HepG2 (cell line): ENCODE measurements around the gene MFAP3L. TPM values are rescaled to one million over a fixed set of nuclear protein-coding genes. Genes with fewer than 3 reads are reported as not detected.

Source experiments
- ATAC-seq: fragments of 200-7000 bp; cut with Tn5 transposase; 3 replicates; pipeline ENCODE4 v1.9.1; 2020; ENCODE audit warnings: mild to moderate bottlenecking, moderate library complexity
- BruUV-seq: library from RNA; stranded (reverse); fragments of 400-500 nt; replicated peaks from 2 replicates; lab custom pipeline; 2021; lab: Mats Ljungman, UMichigan
- CTCF ChIA-PET: fragments of 300-600 bp; formaldehyde crosslinking; extraction: SDS; loops from one replicate; lab custom pipeline; 2021; ENCODE audit warnings: low total read pairs, inconsistent platforms, low intra/inter-chr PET ratio; lab: Yijun Ruan, JAX
- POLR2A ChIA-PET: fragments of 350-600 bp; sonication (Branson Sonifier 250); formaldehyde crosslinking; loops from one replicate; lab custom pipeline; 2020; ENCODE audit warnings: antibody characterized with exemption, inconsistent platforms; lab: Yijun Ruan, JAX
- DNase-seq: peaks from one replicate; pipeline ENCODE4 v3.0.0-alpha.2; 2015; ENCODE audit warnings: low spot score
- FAIRE-seq: peaks from 3 replicates; lab custom pipeline; 2011; peaks lifted over from hg19 to GRCh38; lab: Jason Lieb, UNC
- H2AFZ ChIP-seq: one replicate; pipeline ENCODE4 v1.6.1; 2011; ENCODE audit warnings: low read length, inconsistent platforms
- H3K27ac ChIP-seq: fragments of 300-600 bp; 3 replicates; pipeline ENCODE4 v1.8.0; 2011; ENCODE audit warnings: mixed run types, mild to moderate bottlenecking, mixed read lengths, low read length, inconsistent platforms; ENCODE audit not compliant: insufficient read depth; ENCODE audit errors: extremely low read length
- H3K27me3 ChIP-seq, 2 experiments: fragments of 200-600 bp in 1 of 2; 2 replicates in 1 of 2; 3 replicates in 1 of 2; pipeline versions ENCODE4 v1.6.0 to v1.8.0; 2011; ENCODE audit warnings: low read length in 2 of 2, mild to moderate bottlenecking in 2 of 2, moderate library complexity in 2 of 2, inconsistent platforms in 1 of 2; ENCODE audit not compliant: insufficient read depth in 2 of 2, control insufficient read depth in 1 of 2
- H3K36me3 ChIP-seq, 2 experiments: fragments of 200-600 bp in 1 of 2; replicated peaks in 1 of 2; 2 replicates in 1 of 2; 3 replicates in 1 of 2; pipeline versions ENCODE4 v1.5.1 to v1.8.0; 2011; ENCODE audit warnings: low read length in 2 of 2, inconsistent platforms in 1 of 2; ENCODE audit not compliant: insufficient read depth in 2 of 2, control insufficient read depth in 1 of 2
- H3K4me1 ChIP-seq: 2 replicates; pipeline ENCODE4 v1.5.1; 2012; ENCODE audit warnings: low read length, inconsistent platforms; ENCODE audit not compliant: insufficient read depth
- H3K4me2 ChIP-seq: 2 replicates; pipeline ENCODE4 v1.6.0; 2011; ENCODE audit warnings: low read depth, low read length, inconsistent platforms
- H3K4me3 ChIP-seq, 3 experiments: fragments of 200-600 bp in 1 of 3; sonication (generic), shearing (Covaris generic) in 1 of 3; replicated peaks in 1 of 3; 2 replicates each; pipeline ENCODE4 v1.5.1; 2011 to 2016; ENCODE audit warnings: low read length in 3 of 3, inconsistent platforms in 2 of 3, low read depth in 2 of 3, mild to moderate bottlenecking in 2 of 3, control low read depth in 1 of 3, mixed read lengths in 1 of 3; ENCODE audit not compliant: insufficient read depth in 1 of 3
- H3K79me2 ChIP-seq: one replicate; pipeline ENCODE4 v1.6.1; 2011; ENCODE audit warnings: low read length, inconsistent platforms; ENCODE audit not compliant: insufficient read depth
- H3K9ac ChIP-seq: 2 replicates; pipeline ENCODE4 v1.6.0; 2011; ENCODE audit warnings: mild to moderate bottlenecking, low read depth, low read length, inconsistent platforms; ENCODE audit not compliant: insufficient read depth
- H3K9me3 ChIP-seq: 2 replicates; pipeline ENCODE4 v1.5.1; 2012; ENCODE audit warnings: mild to moderate bottlenecking, low read length
- H4K20me1 ChIP-seq: 2 replicates; pipeline ENCODE4 v1.6.0; 2011; ENCODE audit warnings: inconsistent platforms, mild to moderate bottlenecking, low read length, moderate library complexity; ENCODE audit not compliant: insufficient read depth
- MYC ChIP-seq: sonication (generic); formaldehyde crosslinking; IDR thresholded peaks from 2 replicates; pipeline ENCODE4 v1.9.0; 2021; ENCODE audit warnings: missing genetic modification reagents, borderline replicate concordance
- NR2F2 ChIP-seq: IDR thresholded peaks from 2 replicates; pipeline ENCODE4 v1.6.1; 2012; ENCODE audit warnings: low read depth, inconsistent platforms, borderline replicate concordance
- SAFB2 ChIP-seq: sonication (generic); formaldehyde crosslinking; IDR thresholded peaks from 2 replicates; pipeline ENCODE4 v1.5.1; 2020; ENCODE audit warnings: missing genetic modification reagents, low read depth, mild to moderate bottlenecking, borderline replicate concordance
- ZNF160 ChIP-seq: sonication (generic); formaldehyde crosslinking; IDR thresholded peaks from 2 replicates; pipeline ENCODE4 v1.8.0; 2022; ENCODE audit warnings: mild to moderate bottlenecking, inconsistent platforms, missing genetic modification reagents
- ZNF235 ChIP-seq: sonication (generic); formaldehyde crosslinking; IDR thresholded peaks from 2 replicates; pipeline ENCODE4 v1.8.1; 2023; ENCODE audit warnings: mild to moderate bottlenecking, missing genetic modification reagents, borderline replicate concordance
- ZNF530 ChIP-seq: sonication (generic); formaldehyde crosslinking; IDR thresholded peaks from 2 replicates; pipeline ENCODE4 v1.5.0; 2020; ENCODE audit warnings: low read depth, mild to moderate bottlenecking, missing genetic modification reagents
- ZNF558 ChIP-seq: sonication (generic); formaldehyde crosslinking; IDR thresholded peaks from 2 replicates; pipeline ENCODE4 v1.9.0; 2022; ENCODE audit warnings: mild to moderate bottlenecking, missing genetic modification reagents, borderline replicate concordance
- ZNF747 ChIP-seq: sonication (generic); formaldehyde crosslinking; IDR thresholded peaks from 2 replicates; pipeline ENCODE4 v1.8.1; 2023; ENCODE audit warnings: missing genetic modification reagents, mild to moderate bottlenecking, borderline replicate concordance
- ZSCAN20 ChIP-seq: sonication (generic); formaldehyde crosslinking; IDR thresholded peaks from 2 replicates; pipeline ENCODE4 v1.4.0; 2020; ENCODE audit warnings: missing genetic modification reagents, mild to moderate bottlenecking, borderline replicate concordance
- WGBS: methylation state at CpG from one replicate; pipeline ENCODE4 v1.1.6; 2017; ENCODE audit warnings: low lambda C conversion rate; 5-methylcytosine and 5-hydroxymethylcytosine counted together
- in situ Hi-C: cut with HindIII; loops from 2 replicates; pipeline ENCODE4 v1.10.0; 2017; ENCODE audit warnings: low pct_unique_long_range_greater_than_20kb; ENCODE audit not compliant: extremely low pct_ligation_motif_present
- intact Hi-C: fragments of 100-400 bp; cut with micrococcal nuclease; formaldehyde crosslinking; loops from one replicate; pipeline ENCODE4 v1.10.0; 2022; ENCODE audit not compliant: unreplicated experiment
- polyA plus RNA-seq, 8 experiments: library from polyadenylated mRNA; depleted of rRNA in 3 of 8; stranded (reverse) in 7 of 8; unstranded in 1 of 8; fragments of >200 nt; fragmentation: Illumina TruSeq in 4 of 8; extraction: Trizol in 4 of 8; gene quantifications; 2 replicates each; pipeline versions ENCODE4 v1.2.1 to v1.2.3, GENCODE V29; 2011 to 2016; ENCODE audit warnings: low read depth in 4 of 8, missing spikeins in 1 of 8, mixed read lengths in 1 of 8; ENCODE audit not compliant: insufficient read depth in 1 of 8
- total RNA-seq, 5 experiments: library from RNA; depleted of rRNA; stranded (reverse); fragments of >200 nt; fragmentation: Illumina TruSeq; extraction: Trizol; gene quantifications; 2 replicates each; pipeline ENCODE4 v1.2.3, GENCODE V29; 2016; ENCODE audit warnings: low read depth in 1 of 5
- TF ChIP-seq, protein P1 (sequence below): sonication (generic); formaldehyde crosslinking; IDR thresholded peaks from 2 replicates; pipeline ENCODE4 v1.8.1; 2023; ENCODE audit warnings: mild to moderate bottlenecking, missing genetic modification reagents, borderline replicate concordance
- TF ChIP-seq, protein P2 (sequence below): sonication (generic); formaldehyde crosslinking; IDR thresholded peaks from 2 replicates; pipeline ENCODE4 v1.4.0; 2020; ENCODE audit warnings: missing genetic modification reagents
- TF ChIP-seq, protein P3 (sequence below): IDR thresholded peaks from 2 replicates; pipeline ENCODE4 v1.6.1; 2018; ENCODE audit warnings: missing genetic modification reagents, mild to moderate bottlenecking, missing compliant biosample characterization
- TF ChIP-seq, protein P4 (sequence below), 2 experiments: sonication (generic) in 1 of 2; formaldehyde crosslinking in 1 of 2; IDR thresholded peaks; 2 replicates each; pipeline versions ENCODE4 v1.5.1 to v1.6.1; 2011 to 2020; ENCODE audit warnings: borderline replicate concordance in 1 of 2, low read depth in 1 of 2, low read length in 1 of 2, mild to moderate bottlenecking in 1 of 2, missing genetic modification reagents in 1 of 2, moderate library complexity in 1 of 2
- TF ChIP-seq, protein P5 (sequence below): sonication (generic); formaldehyde crosslinking; IDR thresholded peaks from 2 replicates; pipeline ENCODE4 v1.5.0; 2020; ENCODE audit warnings: missing genetic modification reagents, mild to moderate bottlenecking, borderline replicate concordance

The MFAP3L gene
- total and polyA plus RNA-seq, 2 of the 13 experiments (the other 11 are each of a cell fraction or from before 2014, with no cell fraction given), result 1.5 to 3.6 TPM

DNA sequence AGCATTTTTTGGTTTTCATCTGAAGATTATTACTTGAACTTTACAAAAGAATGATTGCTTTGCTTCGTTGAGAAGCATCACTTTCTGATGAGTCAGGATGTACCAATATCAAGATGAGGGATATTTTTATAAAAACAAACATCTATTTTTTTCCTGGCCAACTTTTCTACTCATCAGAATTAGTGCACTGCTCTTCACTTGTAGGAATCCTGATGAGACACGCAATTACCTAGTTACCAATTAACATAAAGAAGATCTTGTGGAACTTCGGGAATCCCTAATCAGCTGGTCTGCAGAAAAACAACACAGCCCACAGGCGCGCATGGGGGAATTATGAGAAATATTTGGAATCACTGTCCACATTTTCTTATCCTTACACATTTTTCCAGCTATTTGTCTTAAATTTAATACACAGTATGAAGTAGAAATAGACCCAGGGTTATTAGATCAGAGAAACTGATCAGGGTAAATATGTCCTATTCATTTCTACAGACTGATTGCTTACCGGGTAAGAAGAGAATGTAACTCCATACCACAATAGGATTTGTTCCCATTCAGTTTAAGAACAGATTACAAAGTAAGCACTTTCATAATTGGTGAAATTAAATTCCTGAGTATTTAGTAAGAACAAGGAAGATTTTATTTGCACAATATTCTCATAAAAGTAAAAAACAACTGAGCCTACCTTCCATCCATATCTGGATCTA lies 50.9 kb downstream of the MFAP3L start (continued):
- TF ChIP-seq ZNF235 (CRISPR knock-in tag) (no peak), ZNF530 (CRISPR knock-in tag) (no peak), MYC (CRISPR knock-in tag) (no peak), NR2F2 (no peak), ZSCAN20 (CRISPR knock-in tag) (no peak)
- TF ChIP-seq, protein P1, sequence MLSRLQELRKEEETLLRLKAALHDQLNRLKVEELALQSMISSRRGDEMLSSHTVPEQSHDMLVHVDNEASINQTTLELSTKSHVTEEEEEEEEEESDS (CRISPR knock-in tag), result no peak
- TF ChIP-seq, protein P2, sequence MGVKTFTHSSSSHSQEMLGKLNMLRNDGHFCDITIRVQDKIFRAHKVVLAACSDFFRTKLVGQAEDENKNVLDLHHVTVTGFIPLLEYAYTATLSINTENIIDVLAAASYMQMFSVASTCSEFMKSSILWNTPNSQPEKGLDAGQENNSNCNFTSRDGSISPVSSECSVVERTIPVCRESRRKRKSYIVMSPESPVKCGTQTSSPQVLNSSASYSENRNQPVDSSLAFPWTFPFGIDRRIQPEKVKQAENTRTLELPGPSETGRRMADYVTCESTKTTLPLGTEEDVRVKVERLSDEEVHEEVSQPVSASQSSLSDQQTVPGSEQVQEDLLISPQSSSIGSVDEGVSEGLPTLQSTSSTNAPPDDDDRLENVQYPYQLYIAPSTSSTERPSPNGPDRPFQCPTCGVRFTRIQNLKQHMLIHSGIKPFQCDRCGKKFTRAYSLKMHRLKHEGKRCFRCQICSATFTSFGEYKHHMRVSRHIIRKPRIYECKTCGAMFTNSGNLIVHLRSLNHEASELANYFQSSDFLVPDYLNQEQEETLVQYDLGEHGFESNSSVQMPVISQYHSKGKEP (CRISPR knock-in tag), result no peak
- TF ChIP-seq, protein P3, sequence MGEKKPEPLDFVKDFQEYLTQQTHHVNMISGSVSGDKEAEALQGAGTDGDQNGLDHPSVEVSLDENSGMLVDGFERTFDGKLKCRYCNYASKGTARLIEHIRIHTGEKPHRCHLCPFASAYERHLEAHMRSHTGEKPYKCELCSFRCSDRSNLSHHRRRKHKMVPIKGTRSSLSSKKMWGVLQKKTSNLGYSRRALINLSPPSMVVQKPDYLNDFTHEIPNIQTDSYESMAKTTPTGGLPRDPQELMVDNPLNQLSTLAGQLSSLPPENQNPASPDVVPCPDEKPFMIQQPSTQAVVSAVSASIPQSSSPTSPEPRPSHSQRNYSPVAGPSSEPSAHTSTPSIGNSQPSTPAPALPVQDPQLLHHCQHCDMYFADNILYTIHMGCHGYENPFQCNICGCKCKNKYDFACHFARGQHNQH (CRISPR knock-in tag), result no peak

DNA sequence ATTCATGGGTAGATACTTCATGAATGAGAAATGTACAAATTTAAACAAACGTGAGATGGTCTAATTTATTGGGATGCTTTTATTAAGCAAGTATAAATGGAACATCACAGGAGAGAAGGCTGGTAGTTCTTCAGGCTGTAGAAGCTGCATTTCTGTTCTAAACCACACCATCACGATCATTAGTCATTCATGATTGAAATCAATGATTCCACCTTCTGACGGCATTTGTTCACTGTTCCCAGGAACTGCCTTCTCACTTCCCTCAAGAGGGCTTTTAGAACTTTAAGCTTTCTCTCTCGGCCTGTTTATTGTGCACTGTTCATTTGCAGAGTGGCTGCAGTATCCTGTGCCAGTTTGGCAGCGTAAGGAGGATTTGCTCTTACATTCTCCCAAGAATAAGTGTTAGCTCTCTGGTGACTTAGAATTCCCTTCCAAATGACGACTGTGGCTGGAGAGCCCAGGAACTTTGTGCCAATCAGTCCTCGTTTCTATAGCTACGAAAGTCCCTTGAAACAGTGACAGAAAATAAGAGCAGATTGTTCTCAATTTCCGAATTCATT lies 54.7 kb downstream of the MFAP3L start:
- intact Hi-C loops (no loop called here), in situ Hi-C loops (no loop called here)
- ATAC-seq (no peak), FAIRE-seq (no peak), DNase-seq (no peak)
- WGBS, result 43% methylated on average over 9 of the region's 9 CpGs
- CTCF ChIA-PET, result no interaction called here
- Histone ChIP-seq H3K9me3 (no peaks in the 10 kb centered on the region), H3K36me3 (no peaks in the 10 kb centered on the region), H4K20me1 (no peaks in the 10 kb centered on the region), H3K4me3 (no peak overlapping the region), H3K27me3 (no peaks in the 10 kb centered on the region), H3K27ac (no peak overlapping the region), H3K4me2 (no peak overlapping the region), H2AFZ (no peak overlapping the region), H3K4me1 (peaks cover 18% of the 10 kb centered on the region), H3K79me2 (no peaks in the 10 kb centered on the region), H3K9ac (no peak overlapping the region)
- no TSS peak for BruUV-seq
- POLR2A ChIA-PET, result no interaction called here
- TF ChIP-seq SAFB2 (CRISPR knock-in tag), result no peak
- no peak for TF ChIP-seq ZNF747 (CRISPR knock-in tag)
- TF ChIP-seq ZNF558 (CRISPR knock-in tag), result no peak
- no peak for TF ChIP-seq ZNF160 (CRISPR knock-in tag)
- TF ChIP-seq, protein P4, sequence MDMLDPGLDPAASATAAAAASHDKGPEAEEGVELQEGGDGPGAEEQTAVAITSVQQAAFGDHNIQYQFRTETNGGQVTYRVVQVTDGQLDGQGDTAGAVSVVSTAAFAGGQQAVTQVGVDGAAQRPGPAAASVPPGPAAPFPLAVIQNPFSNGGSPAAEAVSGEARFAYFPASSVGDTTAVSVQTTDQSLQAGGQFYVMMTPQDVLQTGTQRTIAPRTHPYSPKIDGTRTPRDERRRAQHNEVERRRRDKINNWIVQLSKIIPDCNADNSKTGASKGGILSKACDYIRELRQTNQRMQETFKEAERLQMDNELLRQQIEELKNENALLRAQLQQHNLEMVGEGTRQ (IDR thresholded peaks at IDR 0.05; ENCODE audit: low read depth, low read length), result no peak
- TF ChIP-seq, protein P4 (CRISPR knock-in tag; IDR thresholded peaks at IDR 0.05; ENCODE audit: borderline replicate concordance), result no peak
- TF ChIP-seq, protein P5, sequence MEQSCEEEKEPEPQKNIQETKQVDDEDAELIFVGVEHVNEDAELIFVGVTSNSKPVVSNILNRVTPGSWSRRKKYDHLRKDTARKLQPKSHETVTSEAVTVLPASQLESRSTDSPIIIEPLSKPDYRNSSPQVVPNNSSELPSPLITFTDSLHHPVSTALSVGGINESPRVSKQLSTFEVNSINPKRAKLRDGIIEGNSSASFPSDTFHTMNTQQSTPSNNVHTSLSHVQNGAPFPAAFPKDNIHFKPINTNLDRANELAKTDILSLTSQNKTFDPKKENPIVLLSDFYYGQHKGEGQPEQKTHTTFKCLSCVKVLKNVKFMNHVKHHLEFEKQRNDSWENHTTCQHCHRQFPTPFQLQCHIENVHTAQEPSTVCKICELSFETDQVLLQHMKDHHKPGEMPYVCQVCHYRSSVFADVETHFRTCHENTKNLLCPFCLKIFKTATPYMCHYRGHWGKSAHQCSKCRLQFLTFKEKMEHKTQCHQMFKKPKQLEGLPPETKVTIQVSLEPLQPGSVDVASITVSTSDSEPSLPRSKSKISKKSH, result no peak
